SK-N-SH (cell line): ENCODE measurements around the gene TCF19. TPM values are rescaled to one million over a fixed set of nuclear protein-coding genes. Genes with fewer than 3 reads are reported as not detected.

Source experiments
- CTCF ChIA-PET: fragments of 300-600, 350-600 bp; formaldehyde crosslinking; extraction: SDS; loops from one replicate; lab custom pipeline; 2021; lab: Yijun Ruan, JAX
- POLR2A ChIA-PET: fragments of 350-600 bp; sonication (Branson Sonifier 250); formaldehyde crosslinking; extraction: SDS; loops from one replicate; lab custom pipeline; 2020; ENCODE audit warnings: antibody characterized with exemption, inconsistent platforms; lab: Yijun Ruan, JAX
- DNase-seq: peaks from one replicate; pipeline ENCODE4 v3.0.0; 2012
- H2AFZ ChIP-seq: fragments of 200-600 bp; sonication (generic); 2 replicates; pipeline ENCODE4 v1.8.1; 2016; ENCODE audit warnings: antibody characterized with exemption, mild to moderate bottlenecking, low read depth
- H3F3A ChIP-seq: fragments of 200-600 bp; sonication (generic); replicated peaks from 2 replicates; pipeline ENCODE3; 2016; ENCODE audit warnings: antibody characterized with exemption, mild to moderate bottlenecking; ENCODE audit not compliant: insufficient read depth
- H3K27ac ChIP-seq, 2 experiments: fragments of 200-500 bp in 1 of 2; fragments of 200-600 bp in 1 of 2; sonication (Bioruptor generic) in 1 of 2; sonication (generic), shearing (Covaris generic) in 1 of 2; 2 replicates each; pipeline versions ENCODE4 v1.5.1 to v1.6.1; 2014 to 2016; ENCODE audit warnings: low read depth in 2 of 2, inconsistent platforms in 1 of 2, low read length in 1 of 2, mild to moderate bottlenecking in 1 of 2, mixed read lengths in 1 of 2
- H3K27me3 ChIP-seq: fragments of 200-600 bp; sonication (generic), shearing (Covaris generic); 2 replicates; pipeline ENCODE4 v1.6.1; 2016; ENCODE audit warnings: mixed run types; ENCODE audit not compliant: insufficient read depth
- H3K36me3 ChIP-seq, 2 experiments: fragments of 200-500 bp in 1 of 2; fragments of 200-600 bp in 1 of 2; sonication (Bioruptor generic) in 1 of 2; sonication (generic) in 1 of 2; replicated peaks in 1 of 2; 2 replicates each; pipeline versions ENCODE3 to v1.5.1; 2014 to 2016; ENCODE audit warnings: low read length in 1 of 2, mild to moderate bottlenecking in 1 of 2; ENCODE audit not compliant: insufficient read depth in 2 of 2, control insufficient read depth in 1 of 2
- H3K4me1 ChIP-seq, 2 experiments: fragments of 200-500 bp in 1 of 2; fragments of 200-600 bp in 1 of 2; sonication (Bioruptor generic) in 1 of 2; sonication (generic), shearing (Covaris generic) in 1 of 2; 2 replicates each; pipeline versions ENCODE4 v1.5.1 to v1.6.1; 2014 to 2016; ENCODE audit warnings: low read depth in 1 of 2, low read length in 1 of 2, mixed run types in 1 of 2; ENCODE audit not compliant: insufficient read depth in 2 of 2, control insufficient read depth in 1 of 2
- H3K4me2 ChIP-seq: fragments of 200-600 bp; sonication (generic), shearing (Covaris generic); 2 replicates; pipeline ENCODE4 v1.6.1; 2017; ENCODE audit warnings: mixed run types
- H3K4me3 ChIP-seq, 2 experiments: fragments of 200-500 bp in 1 of 2; fragments of 200-600 bp in 1 of 2; sonication (Bioruptor generic) in 1 of 2; sonication (generic), shearing (Covaris generic) in 1 of 2; 2 replicates each; pipeline versions ENCODE4 v1.5.1 to v1.8.1; 2014 to 2016; ENCODE audit warnings: low read depth in 2 of 2, inconsistent platforms in 1 of 2, low read length in 1 of 2, mild to moderate bottlenecking in 1 of 2, mixed read lengths in 1 of 2, moderate library complexity in 1 of 2
- H3K79me2 ChIP-seq: fragments of 200-600 bp; sonication (generic); 2 replicates; pipeline ENCODE4 v1.8.1; 2017; ENCODE audit warnings: mild to moderate bottlenecking; ENCODE audit not compliant: insufficient read depth
- H3K9ac ChIP-seq: fragments of 200-600 bp; sonication (generic); 2 replicates; pipeline ENCODE4 v1.6.1; 2017; ENCODE audit warnings: mixed run types
- H3K9me2 ChIP-seq: fragments of 200-600 bp; sonication (generic); 2 replicates; pipeline ENCODE4 v1.6.1; 2017; ENCODE audit warnings: mixed run types
- H3K9me3 ChIP-seq: fragments of 200-600 bp; sonication (generic); 2 replicates; pipeline ENCODE4 v1.6.1; 2017; ENCODE audit warnings: mixed run types, mild to moderate bottlenecking, moderate library complexity
- H4K20me1 ChIP-seq: fragments of 200-600 bp; sonication (generic); 2 replicates; pipeline ENCODE4 v1.6.1; 2017; ENCODE audit warnings: mild to moderate bottlenecking, mixed run types; ENCODE audit not compliant: insufficient read depth
- ELF1 ChIP-seq: IDR thresholded peaks from 2 replicates; pipeline ENCODE4 v1.4.0; 2012
- EZH2phosphoT487 ChIP-seq: fragments of 200-600 bp; sonication (generic); IDR thresholded peaks from 2 replicates; pipeline ENCODE4 v1.6.1; 2017; ENCODE audit warnings: low read depth, mixed run types, mild to moderate bottlenecking, antibody characterized with exemption, moderate library complexity, borderline replicate concordance
- FOSL2 ChIP-seq: IDR thresholded peaks from 2 replicates; pipeline ENCODE4 v1.4.0; 2012; ENCODE audit warnings: low read depth, mild to moderate bottlenecking, moderate library complexity, borderline replicate concordance
- FOXM1 ChIP-seq: IDR thresholded peaks from 2 replicates; pipeline ENCODE4 v1.4.0; 2012; ENCODE audit warnings: low read depth, mild to moderate bottlenecking
- NFIC ChIP-seq: IDR thresholded peaks from 2 replicates; pipeline ENCODE4 v1.4.0; 2012; ENCODE audit warnings: borderline replicate concordance
- POLR2AphosphoS5 ChIP-seq: IDR thresholded peaks from 2 replicates; pipeline ENCODE4 v1.6.1; 2012; ENCODE audit warnings: low read depth, low read length
- RAD21 ChIP-seq: IDR thresholded peaks from 2 replicates; pipeline ENCODE4 v1.6.1; 2012; ENCODE audit warnings: mild to moderate bottlenecking, low read length
- RFX5 ChIP-seq: IDR thresholded peaks from 2 replicates; pipeline ENCODE4 v1.6.1; 2012; ENCODE audit warnings: mild to moderate bottlenecking, improper control_type of control experiment, low read length
- RXRA ChIP-seq: IDR thresholded peaks from 2 replicates; pipeline ENCODE4 v1.4.0; 2012; ENCODE audit warnings: low read depth, mild to moderate bottlenecking, borderline replicate concordance
- TAF1 ChIP-seq: IDR thresholded peaks from 2 replicates; pipeline ENCODE4 v1.6.1; 2012; ENCODE audit warnings: low read depth, mild to moderate bottlenecking, low read length, moderate library complexity, borderline replicate concordance
- TCF12 ChIP-seq: IDR thresholded peaks from 2 replicates; pipeline ENCODE4 v1.4.0; 2012
- TEAD4 ChIP-seq: IDR thresholded peaks from 2 replicates; pipeline ENCODE4 v1.4.0; 2012; ENCODE audit warnings: mild to moderate bottlenecking, borderline replicate concordance; ENCODE audit not compliant: insufficient read depth
- YY1 ChIP-seq: IDR thresholded peaks from 2 replicates; pipeline ENCODE4 v1.4.0; 2012; ENCODE audit warnings: low read depth, mild to moderate bottlenecking
- WGBS: methylation state at CpG from one replicate; pipeline ENCODE4 v1.1.6; 2017; ENCODE audit warnings: low lambda C conversion rate; 5-methylcytosine and 5-hydroxymethylcytosine counted together
- polyA plus RNA-seq, 3 experiments: library from polyadenylated mRNA; depleted of rRNA; stranded (reverse); fragments of >200 nt; gene quantifications; 2 replicates each; pipeline ENCODE4 v1.2.3, GENCODE V29; 2012
- TF ChIP-seq, protein P1 (sequence below): IDR thresholded peaks from 2 replicates; pipeline ENCODE4 v1.4.0; 2012; ENCODE audit warnings: low read depth
- TF ChIP-seq, protein P2 (sequence below): IDR thresholded peaks from 2 replicates; pipeline ENCODE4 v1.4.0; 2012; ENCODE audit warnings: low read depth, borderline replicate concordance
- TF ChIP-seq, protein P3 (sequence below): fragments of 150-350 bp; IDR thresholded peaks from 2 replicates; pipeline ENCODE4 v1.6.1; 2016; ENCODE audit warnings: mild to moderate bottlenecking, low read depth, low read length
- TF ChIP-seq, protein P4 (sequence below): IDR thresholded peaks from 2 replicates; pipeline ENCODE4 v1.4.0; 2012; ENCODE audit warnings: low read depth, borderline replicate concordance

TCF19 gene
- polyA plus RNA-seq, 1 of the 3 experiments (the other 2 are of a cell fraction), result 9.3 TPM

DNA sequence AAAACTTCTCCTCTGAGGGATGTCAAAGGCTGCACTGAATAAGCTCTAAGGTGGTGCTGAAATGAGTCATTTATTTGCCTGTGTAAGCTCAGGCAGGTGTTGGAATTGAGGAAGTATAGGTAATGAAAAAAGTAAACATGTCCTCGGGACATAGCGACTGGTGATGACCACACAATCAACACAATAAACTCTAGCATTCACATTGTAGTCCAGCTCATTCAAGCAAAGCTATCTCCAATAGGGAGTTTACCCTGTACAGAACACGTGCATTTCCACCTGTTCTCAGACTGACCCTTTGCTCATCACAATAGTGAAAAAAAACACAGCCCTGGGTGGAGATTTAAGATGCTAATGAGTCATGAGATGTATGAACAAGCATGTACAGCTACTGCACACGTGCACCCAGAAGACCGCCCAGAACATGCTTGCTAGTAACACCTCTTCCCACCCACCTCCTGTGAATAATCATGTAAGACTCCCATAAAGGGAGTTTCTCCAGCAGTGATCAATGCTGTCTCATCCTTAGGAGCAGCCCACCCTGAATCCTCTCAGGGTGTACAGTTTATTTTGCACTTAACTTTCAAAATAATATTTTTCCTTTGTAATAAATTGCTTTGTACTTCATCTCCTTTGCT is 45.1 kb downstream of the TCF19 start:
- 0 out of 2 replicates have a peak, but pooled peaks cover 4% of the 10 kb centered on the region for H3K27me3 ChIP-seq
- no peaks in the 10 kb centered on the region for H4K20me1 ChIP-seq
- no peak for DNase-seq
- H2AFZ ChIP-seq, result peak overlapping the region; percentile 66; the same call in 1 of the 2 replicates
- H3K36me3 ChIP-seq, result peaks cover 0 to 6% of the 10 kb centered on the region in 2 experiments
- H3K9ac ChIP-seq, result no peak overlapping the region
- peak overlapping the region in 1 of 2 experiments; percentile 55; a peak in 2 of 4 replicates for H3K27ac ChIP-seq
- no peaks in the 10 kb centered on the region for H3K9me2 ChIP-seq
- H3K79me2 ChIP-seq, result peaks cover 14% of the 10 kb centered on the region; the same call in 1 of the 2 replicates
- no peaks in the 10 kb centered on the region for H3K9me3 ChIP-seq
- WGBS, result 51% methylated on average over 5 of the region's 5 CpGs
- CTCF ChIA-PET, result interaction anchor here (1.1 kb wide), 1 partner anchor 163 kb away, joined by 3 read pairs; no protein-coding TSS in a partner anchor
- H3K4me3 ChIP-seq, result peak overlapping the region; percentile 31 to 36
- peak overlapping the region; percentile 62 for H3K4me2 ChIP-seq
- POLR2A ChIA-PET, result no interaction called here
- H3K4me1 ChIP-seq, result peaks cover 2 to 7% of the 10 kb centered on the region in 2 experiments; a peak in 2 of 4 replicates
- TF ChIP-seq ELF1 (no peak), RAD21 (no peak), TCF12 (peak; percentile 17; the same call in 1 of the 2 replicates), EZH2phosphoT487 (no peak), RXRA (no peak)
- no peaks in the 10 kb centered on the region for H3F3A ChIP-seq

DNA sequence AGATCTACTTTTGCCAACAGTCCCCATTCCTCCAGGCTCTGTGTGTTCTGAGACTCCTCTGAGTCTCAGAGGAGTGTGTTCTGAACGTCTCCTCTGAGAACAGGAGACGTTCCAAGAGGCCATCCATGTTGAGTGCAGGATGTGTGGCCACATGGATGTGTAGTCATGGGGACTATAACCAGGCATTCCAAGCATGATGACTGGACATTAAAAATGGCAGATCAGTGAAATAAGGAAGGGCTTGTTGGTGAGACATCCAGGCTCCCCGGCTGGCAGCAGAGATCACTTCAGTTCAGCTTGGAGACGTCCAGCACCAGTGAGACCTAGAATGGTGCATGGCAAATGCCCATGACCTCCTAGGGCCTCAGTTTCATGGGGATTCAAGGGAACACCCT is 46.4 kb downstream of the TCF19 start:
- POLR2A ChIA-PET, result no interaction called here
- 41% methylated on average over 4 of the region's 4 CpGs for WGBS
- CTCF ChIA-PET, result interaction anchor here (1.7 kb wide), 1 partner anchor 12 kb away, joined by 4 read pairs; no protein-coding TSS in a partner anchor

More for the DNA sequence above, 46.4 kb downstream of the TCF19 start:
- Histone ChIP-seq H3K36me3 (peaks cover 0 to 6% of the 10 kb centered on the region in 2 experiments), H3K9ac (no peak overlapping the region), H3K4me2 (no peak overlapping the region; the same call in 1 of the 2 replicates), H4K20me1 (no peaks in the 10 kb centered on the region), H3K4me1 (peaks cover 2 to 7% of the 10 kb centered on the region in 2 experiments; a peak in 2 of 4 replicates), H3K4me3 (no peak overlapping the region), H3K79me2 (peaks cover 3% of the 10 kb centered on the region; the same call in 1 of the 2 replicates), H3K27me3 (peaks cover 6% of the 10 kb centered on the region; the same call in 1 of the 2 replicates), H3F3A (no peaks in the 10 kb centered on the region), H2AFZ (no peak overlapping the region), H3K9me2 (no peaks in the 10 kb centered on the region), H3K27ac (no peak overlapping the region), H3K9me3 (no peaks in the 10 kb centered on the region)
- DNase-seq, result no peak
- TF ChIP-seq POLR2AphosphoS5 (no peak), FOXM1 (no peak), RXRA (no peak), RFX5 (no peak), NFIC (no peak), TEAD4 (no peak), YY1 (no peak), EZH2phosphoT487 (no peak), FOSL2 (no peak), TAF1 (no peak)
- TF ChIP-seq, protein P1, sequence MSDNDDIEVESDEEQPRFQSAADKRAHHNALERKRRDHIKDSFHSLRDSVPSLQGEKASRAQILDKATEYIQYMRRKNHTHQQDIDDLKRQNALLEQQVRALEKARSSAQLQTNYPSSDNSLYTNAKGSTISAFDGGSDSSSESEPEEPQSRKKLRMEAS, result no peak
- TF ChIP-seq, protein P2, sequence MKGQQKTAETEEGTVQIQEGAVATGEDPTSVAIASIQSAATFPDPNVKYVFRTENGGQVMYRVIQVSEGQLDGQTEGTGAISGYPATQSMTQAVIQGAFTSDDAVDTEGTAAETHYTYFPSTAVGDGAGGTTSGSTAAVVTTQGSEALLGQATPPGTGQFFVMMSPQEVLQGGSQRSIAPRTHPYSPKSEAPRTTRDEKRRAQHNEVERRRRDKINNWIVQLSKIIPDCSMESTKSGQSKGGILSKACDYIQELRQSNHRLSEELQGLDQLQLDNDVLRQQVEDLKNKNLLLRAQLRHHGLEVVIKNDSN, result no peak
- TF ChIP-seq, protein P3, sequence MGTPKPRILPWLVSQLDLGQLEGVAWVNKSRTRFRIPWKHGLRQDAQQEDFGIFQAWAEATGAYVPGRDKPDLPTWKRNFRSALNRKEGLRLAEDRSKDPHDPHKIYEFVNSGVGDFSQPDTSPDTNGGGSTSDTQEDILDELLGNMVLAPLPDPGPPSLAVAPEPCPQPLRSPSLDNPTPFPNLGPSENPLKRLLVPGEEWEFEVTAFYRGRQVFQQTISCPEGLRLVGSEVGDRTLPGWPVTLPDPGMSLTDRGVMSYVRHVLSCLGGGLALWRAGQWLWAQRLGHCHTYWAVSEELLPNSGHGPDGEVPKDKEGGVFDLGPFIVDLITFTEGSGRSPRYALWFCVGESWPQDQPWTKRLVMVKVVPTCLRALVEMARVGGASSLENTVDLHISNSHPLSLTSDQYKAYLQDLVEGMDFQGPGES, result no peak
- TF ChIP-seq, protein P4, sequence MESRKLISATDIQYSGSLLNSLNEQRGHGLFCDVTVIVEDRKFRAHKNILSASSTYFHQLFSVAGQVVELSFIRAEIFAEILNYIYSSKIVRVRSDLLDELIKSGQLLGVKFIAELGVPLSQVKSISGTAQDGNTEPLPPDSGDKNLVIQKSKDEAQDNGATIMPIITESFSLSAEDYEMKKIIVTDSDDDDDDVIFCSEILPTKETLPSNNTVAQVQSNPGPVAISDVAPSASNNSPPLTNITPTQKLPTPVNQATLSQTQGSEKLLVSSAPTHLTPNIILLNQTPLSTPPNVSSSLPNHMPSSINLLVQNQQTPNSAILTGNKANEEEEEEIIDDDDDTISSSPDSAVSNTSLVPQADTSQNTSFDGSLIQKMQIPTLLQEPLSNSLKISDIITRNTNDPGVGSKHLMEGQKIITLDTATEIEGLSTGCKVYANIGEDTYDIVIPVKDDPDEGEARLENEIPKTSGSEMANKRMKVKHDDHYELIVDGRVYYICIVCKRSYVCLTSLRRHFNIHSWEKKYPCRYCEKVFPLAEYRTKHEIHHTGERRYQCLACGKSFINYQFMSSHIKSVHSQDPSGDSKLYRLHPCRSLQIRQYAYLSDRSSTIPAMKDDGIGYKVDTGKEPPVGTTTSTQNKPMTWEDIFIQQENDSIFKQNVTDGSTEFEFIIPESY, result no peak
